Ovary (tissue), 9 donors: ENCODE measurements around the gene FDX1. TPM values are rescaled to one million over a fixed set of nuclear protein-coding genes. Genes with fewer than 3 reads are reported as not detected.

ENCODE experiments used
- DNase-seq, 5 donors: peaks; one replicate each; pipeline ENCODE4 v3.0.0-alpha.2; 2019 to 2020
- H3K27ac ChIP-seq, 2 donors: fragments of 200-600 bp; one replicate each; pipeline versions ENCODE4 v1.5.1 to v1.8.0; 2019 to 2022
- H3K27me3 ChIP-seq: fragments of 200-600 bp; one replicate; pipeline ENCODE4 v1.8.0; 2022
- H3K36me3 ChIP-seq: fragments of 200-600 bp; sonication (generic); one replicate; pipeline ENCODE4 v1.5.1; 2019
- H3K4me1 ChIP-seq: one replicate; pipeline ENCODE4 v1.8.1; 2013; ENCODE audit warnings: mild to moderate bottlenecking, moderate library complexity; ENCODE audit not compliant: insufficient read depth
- H3K4me3 ChIP-seq: fragments of 200-600 bp; sonication (generic); one replicate; pipeline ENCODE4 v1.5.1; 2017
- H3K9me3 ChIP-seq, 2 donors: fragments of 200-600 bp in 1 of 2; sonication (generic) in 1 of 2; one replicate each; pipeline versions ENCODE4 v1.5.1 to v1.8.1; 2013 to 2019; ENCODE audit warnings: mild to moderate bottlenecking in 1 of 2, moderate library complexity in 1 of 2
- EP300 ChIP-seq: sonication (generic); formaldehyde crosslinking; IDR thresholded peaks from one replicate; pipeline ENCODE4 v1.6.1; 2017; ENCODE audit warnings: antibody characterized with exemption
- POLR2A ChIP-seq: fragments of 450-650 bp; IDR thresholded peaks from one replicate; pipeline ENCODE4 v1.6.1; 2017; ENCODE audit warnings: antibody characterized with exemption, mild to moderate bottlenecking, moderate library complexity
- WGBS, 3 donors: extraction: QIAGEN DNeasy Blood & Tissue Kit in 1 of 3; methylation state at CpG; one replicate each; pipeline versions ENCODE4 v1.1.5 to v1.1.7; 2013 to 2017; 5-methylcytosine and 5-hydroxymethylcytosine counted together
- intact Hi-C, 4 donors: fragments of 100-400 bp; cut with DNase I; formaldehyde crosslinking; loops; one replicate each; pipeline versions ENCODE4 v1.11.0 to v1.15.1; 2022 to 2023
- polyA plus RNA-seq, 2 donors: library from polyadenylated mRNA; stranded (reverse); fragments of 200-250 nt in 1 of 2; fragments of 350-450 nt in 1 of 2; fragmentation: Illumina TruSeq in 1 of 2; extraction: RNeasy Lipid Tissue Mini Kit (QIAGEN cat#74804) in 1 of 2; gene quantifications; one replicate each; pipeline ENCODE4 v1.2.3, GENCODE V29; 2013 to 2014
- total RNA-seq, 7 donors: library from RNA; depleted of rRNA in 2 of 7; stranded (reverse); fragments of >200 nt in 2 of 7; fragmentation: NEBNext Ultra II Directional in 3 of 7; extraction: Animal tissue kit (Norgen Biotek cat#: 25700) in 3 of 7; gene quantifications; one replicate each; pipeline versions ENCODE4 v1.1.0 to v1.2.4, GENCODE V29; 2016 to 2023
- TF ChIP-seq, protein P1 (sequence below), 3 donors: fragments of 450-650 bp in 2 of 3; fragments of 200-600 bp in 1 of 3; IDR thresholded peaks; one replicate each; pipeline versions ENCODE4 v1.5.1 to v1.8.0; 2016 to 2022; ENCODE audit warnings: antibody characterized with exemption in 3 of 3, mild to moderate bottlenecking in 1 of 3
- donor health status: DM: no; HTN: no; CAD: no; lungs with moderate emphysema.
- donor health status: DM: no; HTN: no; CAD: no.
- donor health status: Bipolar disorder and iron deficiency.
- donor health status: DM: yes; HTN: yes; CAD: no.
- donor health status: DM: no; HTN: no; CAD: no.
- donor health status: DM: yes; HTN: yes; CAD: no.

Gene FDX1
- total and polyA plus RNA-seq, 9 donors = 8.3 to 184 (median 13.1) TPM

DNA sequence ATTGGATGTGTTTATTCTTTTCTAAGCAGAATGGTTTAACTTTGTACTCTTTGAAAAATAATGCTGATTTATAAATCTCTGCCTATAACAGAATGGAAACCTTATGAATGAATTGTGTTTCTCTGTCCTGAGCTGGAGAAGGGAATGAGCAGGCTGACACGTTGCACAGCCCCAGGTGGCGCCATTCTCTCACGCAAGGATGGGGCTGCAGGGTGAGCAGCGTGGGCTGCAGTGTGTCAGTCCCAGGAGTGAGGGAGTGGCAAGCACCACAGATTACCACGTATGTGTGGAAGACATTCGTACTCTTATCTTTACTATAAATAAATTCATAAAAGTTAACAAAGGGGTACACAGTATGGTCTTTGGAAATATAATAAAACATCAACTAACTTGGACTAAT lies 33.4 kb downstream of the FDX1 start:
- 16 to 25% (median 24%) methylated on average over 6 of the region's 6 CpGs for WGBS, 3 donors
- TF ChIP-seq, protein P1, sequence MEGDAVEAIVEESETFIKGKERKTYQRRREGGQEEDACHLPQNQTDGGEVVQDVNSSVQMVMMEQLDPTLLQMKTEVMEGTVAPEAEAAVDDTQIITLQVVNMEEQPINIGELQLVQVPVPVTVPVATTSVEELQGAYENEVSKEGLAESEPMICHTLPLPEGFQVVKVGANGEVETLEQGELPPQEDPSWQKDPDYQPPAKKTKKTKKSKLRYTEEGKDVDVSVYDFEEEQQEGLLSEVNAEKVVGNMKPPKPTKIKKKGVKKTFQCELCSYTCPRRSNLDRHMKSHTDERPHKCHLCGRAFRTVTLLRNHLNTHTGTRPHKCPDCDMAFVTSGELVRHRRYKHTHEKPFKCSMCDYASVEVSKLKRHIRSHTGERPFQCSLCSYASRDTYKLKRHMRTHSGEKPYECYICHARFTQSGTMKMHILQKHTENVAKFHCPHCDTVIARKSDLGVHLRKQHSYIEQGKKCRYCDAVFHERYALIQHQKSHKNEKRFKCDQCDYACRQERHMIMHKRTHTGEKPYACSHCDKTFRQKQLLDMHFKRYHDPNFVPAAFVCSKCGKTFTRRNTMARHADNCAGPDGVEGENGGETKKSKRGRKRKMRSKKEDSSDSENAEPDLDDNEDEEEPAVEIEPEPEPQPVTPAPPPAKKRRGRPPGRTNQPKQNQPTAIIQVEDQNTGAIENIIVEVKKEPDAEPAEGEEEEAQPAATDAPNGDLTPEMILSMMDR (IDR thresholded peaks at IDR 0.05) = no peak
- TF ChIP-seq EP300 = no peak
- no peak for TF ChIP-seq POLR2A
- Histone ChIP-seq H3K4me3 (no peak overlapping the region), H3K9me3 (no peaks in the 10 kb centered on the region), H3K27me3 (no peaks in the 10 kb centered on the region), H3K4me1 (no peaks in the 10 kb centered on the region), H3K27ac (no peak overlapping the region), H3K36me3 (no peaks in the 10 kb centered on the region)
- DNase-seq = peak in 3 of 5 donors; percentile 47 to 51 (median 47)
- intact Hi-C loops = no loop called here

DNA sequence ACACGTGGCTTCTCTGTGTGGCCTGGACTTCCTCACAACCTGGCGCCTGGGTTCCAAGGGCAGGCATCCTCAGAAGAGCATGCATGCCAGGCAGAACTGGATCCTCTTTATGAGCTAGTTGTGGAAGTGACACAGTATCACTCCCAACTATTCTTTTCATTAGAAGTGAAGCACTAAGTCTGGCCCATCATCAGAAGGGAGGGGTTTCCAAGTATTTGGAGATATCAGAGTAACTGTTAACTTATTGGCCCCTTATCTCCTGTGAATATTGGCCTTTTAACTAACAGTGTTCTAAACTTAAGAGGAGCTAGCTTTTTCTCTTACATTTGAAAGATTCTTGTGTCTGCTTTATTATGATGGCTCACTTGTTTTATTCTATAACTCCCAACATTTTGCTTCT lies 35.5 kb downstream of the FDX1 start:
- 90 to 100% (median 97%) methylated on average over 2 of the region's 2 CpGs for WGBS, 3 donors
- intact Hi-C loops = no loop called here

DNA sequence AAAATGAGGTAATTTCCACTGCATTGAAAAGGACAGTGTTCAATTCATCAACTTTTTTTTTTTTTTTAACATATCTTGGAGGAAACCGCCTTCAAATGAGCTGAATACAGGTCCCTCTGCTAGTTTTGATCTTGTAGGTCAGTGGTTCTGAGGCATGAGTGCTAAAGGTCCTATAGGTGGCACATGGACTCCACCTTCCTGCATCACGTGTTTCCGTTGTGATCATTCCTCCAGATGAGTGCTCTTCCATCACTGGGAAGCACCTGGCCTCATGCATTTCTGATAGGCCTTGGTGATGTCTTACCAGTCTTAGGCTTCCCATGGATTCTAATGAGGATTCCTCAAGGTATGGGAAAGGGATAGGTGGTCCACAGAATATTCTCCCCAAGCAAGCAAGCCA lies 37.8 kb downstream of the FDX1 start:
- no peak overlapping the region for H3K4me3 ChIP-seq
- intact Hi-C loops = no loop called here

More for the DNA sequence above, 35.5 kb downstream of the FDX1 start:
- no peaks in the 10 kb centered on the region for H3K9me3 ChIP-seq
- no peak for DNase-seq
- no peak overlapping the region for H3K27ac ChIP-seq
- H3K36me3 ChIP-seq = no peaks in the 10 kb centered on the region
- H3K27me3 ChIP-seq = no peaks in the 10 kb centered on the region
- TF ChIP-seq, protein P1 (IDR thresholded peaks at IDR 0.05) = no peak
- TF ChIP-seq POLR2A = no peak
- H3K4me1 ChIP-seq = no peaks in the 10 kb centered on the region
- H3K4me3 ChIP-seq = no peak overlapping the region

DNA sequence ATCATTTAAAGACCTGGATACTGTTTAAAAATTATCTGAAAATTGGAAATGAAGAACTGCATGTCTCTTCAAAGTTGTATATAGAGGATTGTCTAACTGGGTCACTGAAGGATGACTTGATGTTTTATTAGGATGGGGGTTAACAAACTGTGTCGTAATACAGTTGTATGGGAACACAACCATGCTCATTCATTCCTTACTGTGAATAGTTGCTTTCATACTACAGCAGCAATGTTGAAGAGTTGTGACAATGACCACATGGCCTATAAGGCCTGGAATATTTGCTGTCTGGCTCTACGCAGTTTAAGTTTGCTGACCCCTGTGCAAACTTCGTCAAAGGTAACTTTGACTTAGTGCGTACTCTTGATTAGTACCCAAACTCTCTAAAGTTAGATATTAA lies 38.4 kb downstream of the FDX1 start:
- Histone ChIP-seq H3K27ac (no peak overlapping the region), H3K4me1 (no peaks in the 10 kb centered on the region), H3K4me3 (no peak overlapping the region), H3K36me3 (no peaks in the 10 kb centered on the region), H3K9me3 (no peaks in the 10 kb centered on the region), H3K27me3 (no peaks in the 10 kb centered on the region)
- intact Hi-C loops = no loop called here
- TF ChIP-seq POLR2A = no peak
- TF ChIP-seq, protein P1 (IDR thresholded peaks at IDR 0.05) = no peak
- no peak for TF ChIP-seq EP300
- DNase-seq = no peak
- 95 to 99% (median 99%) methylated on average over 4 of the region's 4 CpGs for WGBS, 3 donors

More for the DNA sequence above, 37.8 kb downstream of the FDX1 start:
- no peaks in the 10 kb centered on the region for H3K27me3 ChIP-seq
- DNase-seq = no peak
- no peak overlapping the region for H3K27ac ChIP-seq
- no peaks in the 10 kb centered on the region for H3K36me3 ChIP-seq
- no peaks in the 10 kb centered on the region for H3K4me1 ChIP-seq
- 89 to 98% (median 97%) methylated on average over 3 of the region's 3 CpGs for WGBS, 3 donors
- H3K9me3 ChIP-seq = no peaks in the 10 kb centered on the region
- TF ChIP-seq POLR2A (no peak), EP300 (no peak)
- TF ChIP-seq, protein P1 (IDR thresholded peaks at IDR 0.05) = no peak

DNA sequence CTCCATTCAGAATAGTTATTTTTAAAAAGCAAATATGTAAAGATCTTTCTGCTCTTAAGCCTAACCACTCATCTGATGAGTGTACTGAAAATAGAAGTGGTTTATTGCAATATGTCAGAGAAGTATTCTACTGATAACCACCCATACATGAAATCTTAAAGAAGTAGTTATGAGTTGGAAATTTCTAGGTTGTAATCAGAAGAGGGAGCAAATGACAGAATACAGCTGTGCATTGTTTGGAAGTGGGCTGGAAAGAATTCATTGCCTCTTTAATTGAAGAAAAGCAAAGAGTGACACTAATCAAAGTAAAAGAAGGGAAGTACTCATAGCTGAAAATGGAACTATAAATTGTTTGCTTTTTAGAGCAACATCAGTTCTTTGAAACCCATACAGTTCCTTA lies 39.4 kb downstream of the FDX1 start:
- TF ChIP-seq, protein P1 (IDR thresholded peaks at IDR 0.05) = no peak
- TF ChIP-seq POLR2A (no peak), EP300 (no peak)
- no peaks in the 10 kb centered on the region for H3K36me3 ChIP-seq
- intact Hi-C loops = no loop called here
- no peak overlapping the region for H3K4me3 ChIP-seq
- H3K27me3 ChIP-seq = no peaks in the 10 kb centered on the region
- H3K27ac ChIP-seq = no peak overlapping the region
- DNase-seq = no peak
- H3K9me3 ChIP-seq = no peaks in the 10 kb centered on the region
- no peaks in the 10 kb centered on the region for H3K4me1 ChIP-seq
